GM12865 (cell line): ENCODE measurements around the gene MBOAT1.

Source experiments
- DNase-seq: peaks from one replicate; pipeline ENCODE4 v3.0.0; 2010; ENCODE audit warnings: low read depth
- H3K4me3 ChIP-seq: 2 replicates; pipeline ENCODE4 v1.5.1; 2011; ENCODE audit warnings: mild to moderate bottlenecking, low read depth, low read length, control low read depth
- CTCF ChIP-seq: IDR thresholded peaks from 2 replicates; pipeline ENCODE4 v1.5.1; 2011; ENCODE audit warnings: low read length, control low read depth, low read depth, inconsistent platforms; ENCODE audit not compliant: insufficient read depth; ENCODE audit errors: missing control alignments

Gene MBOAT1

GRCh38 chr6:20115246-20115980 lies 96.9 kb downstream of the MBOAT1 start:
- no peak for TF ChIP-seq CTCF
- DNase-seq = no peak
- no peak overlapping the region for H3K4me3 ChIP-seq

DNA sequence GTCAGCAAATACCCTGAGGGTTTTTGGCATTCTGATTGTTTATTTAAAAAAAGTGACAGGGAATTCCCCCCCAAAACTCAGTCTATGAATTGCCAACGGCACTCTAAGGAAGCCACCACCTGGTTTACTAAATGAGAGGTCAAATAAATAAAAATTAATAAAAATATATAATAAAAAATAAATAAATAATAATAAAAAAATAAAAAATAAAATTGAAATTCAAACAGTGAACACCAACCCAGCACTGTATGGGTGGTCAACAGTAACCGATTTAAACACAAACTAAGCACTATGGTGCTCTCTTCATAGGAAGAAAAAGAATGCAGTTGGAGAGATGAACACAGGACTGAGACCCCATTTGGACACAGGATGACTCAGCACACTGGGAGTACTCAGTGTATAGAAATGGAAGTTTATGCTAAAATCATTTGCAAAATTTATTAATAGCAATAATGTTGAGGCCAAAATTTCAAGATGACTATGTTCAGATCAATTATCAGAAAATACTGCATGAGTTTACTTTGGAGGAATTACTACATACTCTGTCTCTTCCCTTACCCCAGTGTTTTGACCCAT lies 98.5 kb downstream of the MBOAT1 start:
- no peak for DNase-seq
- no peak for TF ChIP-seq CTCF

GRCh38 chr6:20112841-20113240 lies 99.4 kb downstream of the MBOAT1 start:
- H3K4me3 ChIP-seq = no peak overlapping the region
- DNase-seq = no peak
- TF ChIP-seq CTCF = no peak

More for the DNA sequence above, 98.5 kb downstream of the MBOAT1 start:
- no peak overlapping the region for H3K4me3 ChIP-seq

DNA sequence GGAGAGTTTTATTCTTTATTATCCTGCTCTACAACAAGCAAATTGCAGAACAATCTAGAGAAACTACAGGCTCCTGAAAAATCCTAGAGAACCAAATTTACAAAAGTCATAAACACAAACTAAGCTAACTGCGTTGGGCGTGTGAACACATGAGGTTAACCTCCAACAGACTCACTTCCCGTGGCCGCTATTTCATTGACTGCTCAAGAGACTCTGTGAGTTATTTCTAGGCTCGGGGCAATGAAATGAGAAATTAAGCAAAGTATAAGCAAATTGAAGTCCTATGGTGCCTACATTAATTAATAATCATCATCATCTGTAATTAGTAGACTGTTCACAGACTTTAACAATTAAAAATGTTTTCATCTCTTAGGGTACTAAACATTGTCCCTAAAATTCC lies 100.0 kb downstream of the MBOAT1 start:
- no peak for DNase-seq
- TF ChIP-seq CTCF = no peak
- no peak overlapping the region for H3K4me3 ChIP-seq

- DNase-seq = no peak
- H3K4me3 ChIP-seq = no peak overlapping the region
- no peak for TF ChIP-seq CTCF
Measured at GRCh38 chr6:20110478-20110877, 101.8 kb downstream of the MBOAT1 start.

- DNase-seq = no peak
- no peak for TF ChIP-seq CTCF
- H3K4me3 ChIP-seq = no peak overlapping the region
Measured at GRCh38 chr6:20109526-20109925, 102.7 kb downstream of the MBOAT1 start.

DNA sequence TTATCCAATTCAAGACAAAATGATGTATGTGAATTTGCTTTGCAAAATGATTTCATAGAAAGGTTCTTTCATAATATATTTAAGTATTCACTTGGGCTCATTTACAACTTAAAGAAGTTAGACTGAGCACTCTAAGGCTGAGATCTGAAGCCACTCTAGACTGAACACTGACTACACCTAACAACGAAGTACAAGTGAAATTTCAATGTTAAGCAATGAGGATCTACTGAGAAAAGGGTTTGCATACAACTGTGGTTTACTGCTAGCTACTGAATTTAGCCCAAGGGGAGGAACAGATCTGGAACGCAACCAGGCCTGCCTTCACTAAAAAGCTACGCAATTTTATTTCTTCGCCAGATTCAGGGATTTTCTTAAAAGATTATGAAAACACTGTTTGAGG lies 106.4 kb downstream of the MBOAT1 start:
- TF ChIP-seq CTCF = no peak
- DNase-seq = no peak
- no peak overlapping the region for H3K4me3 ChIP-seq
